Psoas muscle (tissue), 8 donors: ENCODE data around the gene MAGI2. TPM values are rescaled to one million over a fixed set of nuclear protein-coding genes. Genes with fewer than 3 reads are reported as not detected.

ENCODE experiments used
- ATAC-seq, 4 donors: fragments of 200-7000 bp; cut with Tn5 transposase; one replicate each; pipeline ENCODE4 v1.9.1; 2020; ENCODE audit warnings: moderate library complexity in 3 of 4, mild to moderate bottlenecking in 2 of 4
- DNase-seq, 2 donors: peaks; one replicate each; pipeline ENCODE4 v3.0.0-alpha.2; 2020
- H3K27ac ChIP-seq: fragments of 200-600 bp; one replicate; pipeline ENCODE4 v1.8.0; 2022
- H3K27me3 ChIP-seq, 3 donors: fragments of 200-600 bp in 1 of 3; one replicate each; pipeline versions ENCODE4 v1.6.1 to v1.8.0; 2013 to 2022; ENCODE audit warnings: low read length in 2 of 3, mild to moderate bottlenecking in 2 of 3, moderate library complexity in 1 of 3; ENCODE audit not compliant: insufficient read depth in 3 of 3
- H3K36me3 ChIP-seq, 2 donors: fragments of 200-600 bp in 1 of 2; one replicate each; pipeline versions ENCODE4 v1.6.1 to v1.8.0; 2013 to 2022; ENCODE audit warnings: low read depth in 1 of 2, mild to moderate bottlenecking in 1 of 2, moderate library complexity in 1 of 2; ENCODE audit not compliant: insufficient read depth in 1 of 2
- H3K4me1 ChIP-seq: fragments of 200-600 bp; one replicate; pipeline ENCODE4 v1.8.0; 2022
- H3K4me3 ChIP-seq: fragments of 200-600 bp; one replicate; pipeline ENCODE4 v1.8.0; 2022; ENCODE audit warnings: mild to moderate bottlenecking
- H3K9me3 ChIP-seq: fragments of 200-600 bp; one replicate; pipeline ENCODE4 v1.8.0; 2022
- CTCF ChIP-seq: fragments of 200-600 bp; IDR thresholded peaks from one replicate; pipeline ENCODE4 v1.8.0; 2022; ENCODE audit warnings: antibody characterized with exemption
- WGBS, 3 donors: extraction: QIAGEN DNeasy Blood & Tissue Kit; methylation state at CpG; one replicate each; pipeline versions ENCODE4 v1.1.6 to v1.1.7; 2013; 5-methylcytosine and 5-hydroxymethylcytosine counted together
- intact Hi-C, 2 donors: fragments of 100-400 bp; cut with DNase I; formaldehyde crosslinking; loops; one replicate each; pipeline versions ENCODE4 v1.11.0 to v1.14.2; 2022
- polyA plus RNA-seq, 3 donors: library from polyadenylated mRNA; stranded (reverse); fragments of 200-250 nt; gene quantifications; one replicate each; pipeline ENCODE4 v1.2.3, GENCODE V29; 2013
- total RNA-seq, 4 donors: library from RNA; stranded (reverse); fragmentation: NEBNext Ultra II Directional in 2 of 4; extraction: Animal tissue kit (Norgen Biotek cat#: 25700) in 2 of 4; gene quantifications; one replicate each; pipeline versions ENCODE4 v1.2.1 to v1.2.4, GENCODE V29; 2021 to 2023
- donor health status: healthy with polysubstance abuse.
- donor health status: DM: no; HTN: no; CAD: no; lungs with moderate emphysema.
- donor health status: Bipolar disorder and iron deficiency.
- donor health status: healthy.
- donor health status: DM: yes; HTN: yes; CAD: no.
- donor health status: DM: no; HTN: no; CAD: no.
- donor health status: DM: no; HTN: no; CAD: no.
- donor health status: DM: yes; HTN: yes; CAD: no.

Gene MAGI2
- total and polyA plus RNA-seq, 7 donors: 0.46 to 2.5 (median 1.4) TPM

GRCh38 chr7:79268730-79269129 is 184.7 kb downstream of the MAGI2 start:
- no peak for TF ChIP-seq CTCF
- DNase-seq: no peak
- Histone ChIP-seq H3K4me1 (no peaks in the 10 kb centered on the region), H3K4me3 (no peak overlapping the region), H3K36me3 (no peaks in the 10 kb centered on the region), H3K9me3 (no peaks in the 10 kb centered on the region), H3K27me3 (no peaks in the 10 kb centered on the region), H3K27ac (no peak overlapping the region)
- intact Hi-C loops: no loop called here
- no peak for ATAC-seq
- WGBS, 3 donors: 44 to 48% (median 45%) methylated on average over 6 of the region's 6 CpGs

GRCh38 chr7:79258826-79259225 is 194.6 kb downstream of the MAGI2 start:
- no peak overlapping the region for H3K4me3 ChIP-seq
- no peak for TF ChIP-seq CTCF
- 34 to 42% (median 35%) methylated on average over 3 of the region's 3 CpGs for WGBS, 3 donors
- intact Hi-C loops: no loop called here
- DNase-seq (no peak), ATAC-seq (no peak)
- H3K27ac ChIP-seq: no peak overlapping the region
- no peaks in the 10 kb centered on the region for H3K36me3 ChIP-seq
- no peaks in the 10 kb centered on the region for H3K27me3 ChIP-seq
- no peaks in the 10 kb centered on the region for H3K9me3 ChIP-seq
- H3K4me1 ChIP-seq: no peaks in the 10 kb centered on the region

- H3K4me3 ChIP-seq: no peak overlapping the region
- no peak for ATAC-seq
- intact Hi-C loops: no loop called here
- TF ChIP-seq CTCF: no peak
- H3K27me3 ChIP-seq: no peaks in the 10 kb centered on the region
- H3K4me1 ChIP-seq: no peaks in the 10 kb centered on the region
- 87 to 96% (median 88%) methylated on average over 1 of the region's 1 CpG for WGBS, 3 donors
- H3K9me3 ChIP-seq: no peaks in the 10 kb centered on the region
- no peak for DNase-seq
- no peaks in the 10 kb centered on the region for H3K36me3 ChIP-seq
- no peak overlapping the region for H3K27ac ChIP-seq
Measured at GRCh38 chr7:79257959-79258358, 195.5 kb downstream of the MAGI2 start.

- DNase-seq (no peak), ATAC-seq (no peak)
- TF ChIP-seq CTCF: no peak
- no peak overlapping the region for H3K27ac ChIP-seq
- H3K27me3 ChIP-seq: no peaks in the 10 kb centered on the region
- no peaks in the 10 kb centered on the region for H3K4me1 ChIP-seq
- intact Hi-C loops: no loop called here
- H3K9me3 ChIP-seq: no peaks in the 10 kb centered on the region
- 65 to 68% (median 67%) methylated on average over 4 of the region's 4 CpGs for WGBS, 3 donors
- H3K4me3 ChIP-seq: no peak overlapping the region
- no peaks in the 10 kb centered on the region for H3K36me3 ChIP-seq
Measured at GRCh38 chr7:79245623-79246249, 207.7 kb downstream of the MAGI2 start.

DNA sequence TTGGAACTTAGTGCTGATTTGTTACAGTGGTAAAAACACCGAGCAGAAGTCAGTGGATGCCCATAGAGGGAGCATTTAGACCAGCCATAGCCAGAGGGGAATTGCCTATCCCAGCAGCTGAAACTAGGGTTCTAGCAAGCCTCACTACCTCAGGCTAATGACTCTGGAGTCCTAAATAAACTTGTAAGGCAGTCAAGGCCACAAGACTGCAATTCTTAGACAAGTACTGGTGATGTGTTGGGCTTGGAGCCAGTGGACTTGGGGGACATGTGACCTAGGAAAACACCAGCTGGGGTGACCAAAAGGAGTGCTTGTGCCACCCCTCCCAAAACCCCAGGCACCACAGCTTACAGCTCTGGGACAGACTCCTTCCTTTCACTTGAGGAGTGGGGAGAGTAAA is 209.0 kb downstream of the MAGI2 start:
- no peaks in the 10 kb centered on the region for H3K4me1 ChIP-seq
- intact Hi-C loops: no loop called here
- DNase-seq: no peak
- no peaks in the 10 kb centered on the region for H3K36me3 ChIP-seq
- no peak for ATAC-seq
- H3K27me3 ChIP-seq: no peaks in the 10 kb centered on the region
- WGBS, 3 donors: 32 to 48% (median 33%) methylated on average over 1 of the region's 1 CpG
- H3K27ac ChIP-seq: no peak overlapping the region
- no peaks in the 10 kb centered on the region for H3K9me3 ChIP-seq
- TF ChIP-seq CTCF: no peak
- H3K4me3 ChIP-seq: no peak overlapping the region
